Renal cortex interstitium (tissue), 11 donors: Measurements from ENCODE around the gene DENND1A. TPM values are rescaled to one million over a fixed set of nuclear protein-coding genes. Genes with fewer than 3 reads are reported as not detected.

Experiments
- DNase-seq, 11 donors: peaks; one replicate each; pipeline ENCODE4 v3.0.0-alpha.2; 2013; ENCODE audit warnings: low read depth in 9 of 11, low spot score in 4 of 11; ENCODE audit errors: extremely low read depth in 1 of 11
- polyA plus RNA-seq, 3 donors: library from polyadenylated mRNA; unstranded; fragments of 120-200 nt; gene quantifications; one replicate each; pipeline ENCODE4 v1.2.1, GENCODE V29; 2013; ENCODE audit not compliant: insufficient read length in 3 of 3

Gene DENND1A
- polyA plus RNA-seq, 3 donors = 21.9 to 24.4 (median 22.3) TPM

DNA sequence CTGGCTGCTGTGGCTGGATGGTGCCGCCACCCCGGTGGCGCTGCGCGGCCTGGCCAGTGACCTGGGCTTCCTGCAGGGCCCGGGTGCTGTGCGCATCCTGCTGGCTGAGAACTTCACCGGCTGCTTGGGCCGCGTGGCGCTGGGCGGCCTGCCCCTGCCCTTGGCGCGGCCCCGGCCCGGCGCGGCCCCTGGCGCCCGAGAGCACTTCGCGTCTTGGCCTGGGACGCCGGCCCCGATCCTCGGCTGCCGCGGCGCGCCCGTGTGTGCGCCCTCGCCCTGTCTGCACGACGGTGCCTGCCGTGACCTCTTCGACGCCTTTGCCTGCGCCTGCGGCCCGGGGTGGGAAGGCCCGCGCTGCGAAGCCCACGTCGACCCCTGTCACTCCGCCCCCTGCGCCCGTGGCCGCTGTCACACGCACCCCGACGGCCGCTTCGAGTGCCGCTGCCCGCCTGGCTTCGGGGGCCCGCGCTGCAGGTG is 556.4 kb downstream of the DENND1A start:
- DNase-seq = no peak

- DNase-seq = no peak
Measured at GRCh38 chr9:123372766-123373446, 557.0 kb downstream of the DENND1A start.

- DNase-seq = no peak
Measured at GRCh38 chr9:123371805-123372590, 557.9 kb downstream of the DENND1A start.

DNA sequence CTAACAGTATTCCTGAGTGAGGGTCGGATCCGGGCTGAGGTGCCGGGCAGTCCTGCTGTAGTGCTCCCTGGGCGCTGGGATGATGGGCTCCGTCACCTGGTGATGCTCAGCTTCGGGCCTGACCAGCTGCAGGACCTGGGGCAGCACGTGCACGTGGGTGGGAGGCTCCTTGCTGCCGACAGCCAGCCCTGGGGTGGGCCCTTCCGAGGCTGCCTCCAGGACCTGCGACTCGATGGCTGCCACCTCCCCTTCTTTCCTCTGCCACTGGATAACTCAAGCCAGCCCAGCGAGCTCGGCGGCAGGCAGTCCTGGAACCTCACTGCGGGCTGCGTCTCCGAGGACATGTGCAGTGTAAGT is 558.7 kb downstream of the DENND1A start:
- DNase-seq = no peak

GRCh38 chr9:123370526-123371227 is 559.2 kb downstream of the DENND1A start:
- DNase-seq = no peak

DNA sequence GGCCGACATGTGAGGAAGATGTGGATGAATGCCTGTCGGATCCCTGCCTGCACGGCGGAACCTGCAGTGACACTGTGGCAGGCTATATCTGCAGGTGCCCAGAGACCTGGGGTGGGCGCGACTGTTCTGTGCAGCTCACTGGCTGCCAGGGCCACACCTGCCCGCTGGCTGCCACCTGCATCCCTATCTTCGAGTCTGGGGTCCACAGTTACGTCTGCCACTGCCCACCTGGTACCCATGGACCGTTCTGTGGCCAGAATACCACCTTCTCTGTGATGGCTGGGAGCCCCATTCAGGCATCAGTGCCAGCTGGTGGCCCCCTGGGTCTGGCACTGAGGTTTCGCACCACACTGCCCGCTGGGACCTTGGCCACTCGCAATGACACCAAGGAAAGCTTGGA is 559.8 kb downstream of the DENND1A start:
- DNase-seq = no peak

DNA sequence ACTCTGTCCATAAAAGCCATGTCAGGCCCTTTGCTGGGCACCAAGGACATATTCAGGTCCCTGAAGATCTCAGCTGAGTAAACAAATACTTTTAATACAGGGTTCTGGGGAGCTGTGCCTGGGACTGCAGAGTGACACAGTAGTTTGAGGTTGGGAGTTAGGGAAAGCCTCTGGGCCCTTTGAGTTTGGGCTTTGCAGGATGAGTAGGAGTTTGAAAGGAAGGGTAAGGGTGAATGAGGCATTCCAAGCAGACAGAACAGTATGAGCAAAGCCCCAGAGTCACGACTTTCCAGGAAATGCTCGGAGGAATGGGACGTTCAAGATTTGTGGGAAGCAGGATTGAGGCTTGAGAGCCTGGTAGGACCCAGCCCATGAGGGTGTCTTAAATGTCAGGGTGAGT is 560.6 kb downstream of the DENND1A start:
- DNase-seq = no peak

- DNase-seq = no peak
Measured at GRCh38 chr9:123368536-123369153, 561.3 kb downstream of the DENND1A start.

DNA sequence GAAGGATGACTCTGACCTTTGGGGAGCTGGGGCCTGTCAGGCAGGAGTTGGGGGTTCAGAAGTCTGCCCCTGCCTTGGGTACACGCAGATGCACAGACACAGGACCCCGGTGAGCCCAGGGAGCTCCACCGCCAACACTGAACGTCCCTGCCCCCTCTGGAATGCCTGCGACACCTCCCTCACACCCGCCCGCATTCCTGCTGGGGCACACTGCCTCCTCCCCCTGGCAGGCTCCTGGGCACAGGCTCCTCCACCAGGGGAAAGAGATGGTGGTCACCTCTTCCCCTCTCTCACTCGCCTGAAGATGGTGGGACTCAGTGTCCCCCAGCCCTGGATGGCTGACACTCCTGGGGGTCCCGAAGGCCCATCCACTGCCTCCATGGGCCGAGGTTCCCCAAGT is 561.9 kb downstream of the DENND1A start:
- DNase-seq = peak in 1 of 11 donors; percentile 63

DNA sequence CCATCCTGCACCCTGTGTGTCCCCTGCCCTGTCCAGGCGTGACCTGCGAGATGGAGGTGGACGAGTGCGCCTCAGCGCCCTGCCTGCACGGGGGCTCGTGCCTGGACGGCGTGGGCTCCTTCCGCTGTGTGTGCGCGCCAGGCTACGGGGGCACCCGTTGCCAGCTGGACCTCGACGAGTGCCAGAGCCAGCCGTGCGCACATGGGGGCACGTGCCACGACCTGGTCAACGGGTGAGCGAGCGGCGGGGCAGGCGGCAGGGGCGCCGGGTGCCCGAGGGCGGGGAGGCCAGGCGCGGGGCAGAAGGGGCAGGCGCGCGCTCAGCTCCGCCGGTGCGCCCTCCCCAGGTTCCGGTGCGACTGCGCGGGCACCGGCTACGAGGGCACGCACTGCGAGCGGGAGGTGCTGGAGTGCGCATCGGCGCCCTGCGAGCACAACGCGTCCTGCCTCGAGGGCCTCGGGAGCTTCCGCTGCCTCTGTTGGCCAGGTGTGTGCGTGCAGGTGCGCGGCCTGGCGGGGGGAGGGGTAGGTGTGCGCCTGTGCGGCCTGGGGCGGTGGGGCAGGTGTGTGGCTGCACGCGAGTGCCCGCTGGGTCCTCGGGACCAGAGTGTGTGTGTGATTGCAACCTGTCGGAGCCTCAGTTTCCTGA is 563.9 kb downstream of the DENND1A start:
- no peak for DNase-seq

GRCh38 chr9:123365287-123365880 is 564.5 kb downstream of the DENND1A start:
- DNase-seq = no peak

- peak in 2 of 11 donors; percentile 62 to 68 for DNase-seq
Measured at GRCh38 chr9:123364241-123364824, 565.6 kb downstream of the DENND1A start.

DNA sequence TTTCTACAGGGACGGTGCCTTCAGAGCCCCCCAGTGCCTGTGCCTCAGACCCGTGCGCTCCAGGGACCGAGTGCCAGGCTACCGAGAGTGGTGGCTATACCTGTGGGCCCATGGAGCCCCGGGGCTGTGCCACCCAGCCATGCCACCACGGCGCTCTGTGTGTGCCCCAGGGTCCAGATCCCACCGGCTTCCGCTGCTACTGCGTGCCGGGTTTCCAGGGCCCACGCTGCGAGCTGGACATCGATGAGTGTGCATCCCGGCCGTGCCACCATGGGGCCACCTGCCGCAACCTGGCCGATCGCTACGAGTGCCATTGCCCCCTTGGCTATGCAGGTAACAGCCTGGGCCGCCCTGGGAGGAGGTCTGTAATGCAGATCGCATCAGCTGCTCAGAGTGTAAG is 567.1 kb downstream of the DENND1A start:
- no peak for DNase-seq

DNA sequence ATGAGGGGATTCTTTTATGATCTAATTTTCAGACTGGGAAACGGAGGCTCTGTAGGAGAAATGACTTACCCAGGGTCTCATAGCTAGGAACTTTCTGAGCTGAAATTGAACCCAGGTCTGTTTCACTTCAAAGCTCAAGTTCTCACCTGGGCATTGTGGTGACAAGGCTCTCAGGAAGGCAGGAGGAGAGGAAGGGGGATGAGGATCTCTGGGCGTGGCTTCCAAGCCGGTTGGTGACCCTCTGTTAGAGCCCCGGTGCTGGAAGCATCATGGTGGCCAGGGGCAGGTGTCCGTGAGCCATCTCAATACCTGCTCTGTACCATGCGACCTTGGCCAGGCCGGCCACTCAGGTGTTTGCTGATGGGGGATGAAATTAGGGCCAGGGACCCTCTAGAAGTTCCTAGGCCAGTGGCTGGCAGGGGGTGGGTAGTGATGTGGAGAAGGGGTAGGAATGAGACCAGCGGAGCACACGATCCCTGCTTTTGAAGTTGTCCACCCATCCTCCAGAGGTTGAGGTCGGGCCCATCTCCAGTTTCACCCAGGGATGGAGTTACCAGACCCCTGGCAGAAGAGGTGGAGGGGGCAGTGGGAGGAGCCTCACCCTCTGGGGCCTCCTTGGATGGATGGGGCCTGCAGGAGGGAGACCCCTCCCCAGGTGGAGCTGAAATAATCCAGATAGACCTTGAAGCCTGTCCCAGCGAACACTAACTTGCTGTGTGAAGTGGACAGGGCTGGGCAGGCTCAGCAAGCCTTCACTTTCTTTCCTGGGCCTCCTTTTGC is 568.0 kb downstream of the DENND1A start:
- no peak for DNase-seq

DNA sequence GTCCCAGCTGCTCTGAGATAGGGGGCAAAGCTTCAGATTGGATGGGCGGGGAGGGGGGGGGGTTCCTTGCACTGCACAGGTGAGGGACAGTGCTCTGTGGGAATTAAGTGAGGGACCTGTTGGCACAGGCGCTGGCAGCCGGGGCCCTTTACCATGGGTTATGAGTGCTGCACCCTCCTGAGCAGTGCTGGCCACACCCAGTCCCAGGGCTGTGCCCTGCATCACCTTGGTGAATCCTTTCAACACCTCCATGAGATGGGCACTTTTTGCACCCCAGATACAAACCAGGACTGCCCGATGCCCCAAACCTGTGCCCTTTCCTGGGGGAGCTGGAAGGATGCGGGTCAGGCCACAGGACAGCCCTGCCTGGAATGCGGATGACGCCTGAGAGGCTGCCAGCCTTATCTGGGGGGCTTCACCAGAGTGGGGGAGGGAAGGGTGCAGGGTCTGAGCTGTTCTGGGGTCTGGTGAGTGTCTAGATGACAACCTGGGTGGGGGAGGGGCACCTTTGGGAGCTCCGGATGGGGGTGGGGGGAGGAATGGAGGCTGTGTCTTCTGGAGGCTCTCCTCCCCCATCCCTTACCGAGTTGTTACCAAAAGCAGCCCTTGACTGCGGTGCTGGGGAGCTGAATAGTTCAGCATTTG is 568.7 kb downstream of the DENND1A start:
- DNase-seq = no peak

- peak in 2 of 11 donors; percentile 53 to 83 for DNase-seq
Measured at GRCh38 chr9:123360161-123361085, 569.5 kb downstream of the DENND1A start.
